Dedifferentiated amniotic fluid mesenchymal stem cell (primary cell): Measurements from ENCODE around the gene HERC2.
"Not testable (repeated sequence)": the region's sequence is repeated elsewhere in the genome, so short reads cannot be mapped to it uniquely, and the experiment has no call there.

Experiments
- DNase-seq: peaks from one replicate; pipeline ENCODE4 v3.0.0-alpha.2; 2016; ENCODE audit errors: extremely low spot score

HERC2 gene, protein sequence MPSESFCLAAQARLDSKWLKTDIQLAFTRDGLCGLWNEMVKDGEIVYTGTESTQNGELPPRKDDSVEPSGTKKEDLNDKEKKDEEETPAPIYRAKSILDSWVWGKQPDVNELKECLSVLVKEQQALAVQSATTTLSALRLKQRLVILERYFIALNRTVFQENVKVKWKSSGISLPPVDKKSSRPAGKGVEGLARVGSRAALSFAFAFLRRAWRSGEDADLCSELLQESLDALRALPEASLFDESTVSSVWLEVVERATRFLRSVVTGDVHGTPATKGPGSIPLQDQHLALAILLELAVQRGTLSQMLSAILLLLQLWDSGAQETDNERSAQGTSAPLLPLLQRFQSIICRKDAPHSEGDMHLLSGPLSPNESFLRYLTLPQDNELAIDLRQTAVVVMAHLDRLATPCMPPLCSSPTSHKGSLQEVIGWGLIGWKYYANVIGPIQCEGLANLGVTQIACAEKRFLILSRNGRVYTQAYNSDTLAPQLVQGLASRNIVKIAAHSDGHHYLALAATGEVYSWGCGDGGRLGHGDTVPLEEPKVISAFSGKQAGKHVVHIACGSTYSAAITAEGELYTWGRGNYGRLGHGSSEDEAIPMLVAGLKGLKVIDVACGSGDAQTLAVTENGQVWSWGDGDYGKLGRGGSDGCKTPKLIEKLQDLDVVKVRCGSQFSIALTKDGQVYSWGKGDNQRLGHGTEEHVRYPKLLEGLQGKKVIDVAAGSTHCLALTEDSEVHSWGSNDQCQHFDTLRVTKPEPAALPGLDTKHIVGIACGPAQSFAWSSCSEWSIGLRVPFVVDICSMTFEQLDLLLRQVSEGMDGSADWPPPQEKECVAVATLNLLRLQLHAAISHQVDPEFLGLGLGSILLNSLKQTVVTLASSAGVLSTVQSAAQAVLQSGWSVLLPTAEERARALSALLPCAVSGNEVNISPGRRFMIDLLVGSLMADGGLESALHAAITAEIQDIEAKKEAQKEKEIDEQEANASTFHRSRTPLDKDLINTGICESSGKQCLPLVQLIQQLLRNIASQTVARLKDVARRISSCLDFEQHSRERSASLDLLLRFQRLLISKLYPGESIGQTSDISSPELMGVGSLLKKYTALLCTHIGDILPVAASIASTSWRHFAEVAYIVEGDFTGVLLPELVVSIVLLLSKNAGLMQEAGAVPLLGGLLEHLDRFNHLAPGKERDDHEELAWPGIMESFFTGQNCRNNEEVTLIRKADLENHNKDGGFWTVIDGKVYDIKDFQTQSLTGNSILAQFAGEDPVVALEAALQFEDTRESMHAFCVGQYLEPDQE (N-terminal part only)

DNA sequence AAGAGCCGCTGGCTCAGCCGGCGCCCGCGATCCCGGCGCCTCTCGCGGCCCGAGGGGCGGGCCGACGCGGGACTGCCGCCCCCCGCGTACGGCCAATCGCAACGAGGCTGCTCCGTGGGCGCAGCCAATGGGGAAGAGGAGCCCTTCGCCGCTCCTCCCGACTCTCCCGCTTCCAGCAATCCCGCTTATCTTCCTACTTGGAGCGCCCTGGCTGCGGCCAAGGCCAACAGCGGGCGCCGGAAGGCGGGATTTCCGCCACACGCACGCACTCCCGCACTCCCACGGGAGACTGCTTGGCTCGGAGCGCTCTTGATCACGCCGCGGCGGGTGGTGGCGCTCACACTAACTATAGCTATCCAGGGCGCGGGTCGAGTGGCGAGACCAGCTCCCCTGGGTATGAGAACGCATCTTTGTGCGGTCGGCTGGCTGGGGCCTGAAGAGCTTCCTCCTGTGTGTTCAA lies at the start of gene HERC2:
Gene HERC2, minus strand, starts transcription at position 51 of the 460 bp plus-strand sequence. CDS start 746 bp downstream, outside the sequence.
- not testable (repeated sequence) for DNase-seq

DNA sequence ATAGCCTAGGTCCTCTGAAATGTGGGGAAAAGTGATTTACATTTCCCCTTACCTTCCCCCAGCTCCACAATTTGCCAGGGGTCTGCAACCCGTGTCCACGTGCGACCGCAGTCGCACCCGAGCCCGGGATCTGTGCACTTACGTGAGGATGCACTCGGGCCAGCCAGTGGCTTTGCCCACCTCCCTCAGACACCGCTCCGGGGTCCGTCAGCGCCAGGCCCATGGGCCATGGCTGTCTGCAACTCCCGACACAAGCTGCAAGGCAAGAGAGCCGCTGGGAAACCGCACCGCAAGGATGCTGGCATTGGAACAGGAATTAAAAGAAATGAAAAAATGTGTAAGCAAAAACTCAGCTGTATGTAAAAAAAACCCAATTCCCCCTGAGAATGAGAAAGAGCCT lies 43.5 kb upstream of the HERC2 start:
- not testable (repeated sequence) for DNase-seq

DNA sequence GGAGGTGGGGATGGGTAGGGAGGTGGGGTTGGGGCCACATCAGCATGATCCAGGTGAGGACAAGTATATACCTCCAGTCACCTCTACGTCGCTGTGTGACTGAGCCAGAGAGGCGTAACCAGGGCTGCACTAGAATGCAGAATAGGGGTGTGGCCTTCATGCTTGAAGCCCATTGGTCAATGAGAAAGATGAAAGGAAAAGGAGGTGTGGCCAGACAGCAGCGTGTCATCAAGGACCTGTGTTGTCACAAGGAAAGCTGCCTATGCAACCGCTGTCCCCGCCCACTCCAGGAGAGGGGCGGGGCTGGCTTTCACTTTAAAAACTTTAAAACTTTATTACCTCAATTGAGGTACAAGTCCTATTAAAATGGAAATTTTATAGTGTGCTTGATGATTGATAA lies 36.0 kb upstream of the HERC2 start, which contains the start of gene GOLGA6L24:
Gene GOLGA6L24, minus strand, starts transcription at position 101 of the 400 bp plus-strand sequence. Its CDS starts 61 bp downstream, at position 40.
- DNase-seq, result not testable (repeated sequence)

DNA sequence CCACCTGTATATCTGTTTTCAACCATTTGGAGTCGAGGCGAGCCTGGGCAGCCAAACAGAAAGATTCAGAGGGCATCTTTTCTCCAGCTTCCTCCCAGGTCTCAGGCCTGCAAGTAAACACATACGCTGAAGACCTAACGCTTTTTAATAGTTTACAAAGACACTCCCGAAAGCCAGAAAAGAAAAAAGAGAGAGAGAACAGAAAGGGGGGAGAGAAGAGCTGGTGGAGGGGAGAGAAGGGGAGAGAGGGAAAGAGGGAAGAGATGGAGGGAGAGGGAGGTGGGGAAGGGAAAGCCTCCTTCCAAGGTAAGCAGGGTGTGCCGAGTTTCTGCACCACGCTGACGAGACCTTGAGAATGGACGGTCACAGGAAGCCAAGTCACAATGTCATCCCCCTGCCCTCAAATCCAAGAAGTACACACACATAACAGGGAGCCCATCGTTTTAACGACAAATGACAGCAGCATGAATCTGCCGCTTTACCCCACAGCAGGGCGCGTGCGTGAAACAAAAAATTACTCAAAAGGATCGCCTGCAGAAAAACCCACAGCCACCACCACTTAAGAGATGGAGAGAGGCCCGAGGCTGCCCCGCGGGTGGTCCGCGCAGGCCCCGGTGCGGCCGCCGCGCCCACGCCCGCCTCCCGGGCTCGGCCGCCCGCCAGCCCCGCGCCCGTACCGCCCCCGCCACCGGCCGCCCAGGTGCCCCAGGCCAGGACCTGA lies 461 bp downstream of the HERC2 start:
- not testable (repeated sequence) for DNase-seq

DNA sequence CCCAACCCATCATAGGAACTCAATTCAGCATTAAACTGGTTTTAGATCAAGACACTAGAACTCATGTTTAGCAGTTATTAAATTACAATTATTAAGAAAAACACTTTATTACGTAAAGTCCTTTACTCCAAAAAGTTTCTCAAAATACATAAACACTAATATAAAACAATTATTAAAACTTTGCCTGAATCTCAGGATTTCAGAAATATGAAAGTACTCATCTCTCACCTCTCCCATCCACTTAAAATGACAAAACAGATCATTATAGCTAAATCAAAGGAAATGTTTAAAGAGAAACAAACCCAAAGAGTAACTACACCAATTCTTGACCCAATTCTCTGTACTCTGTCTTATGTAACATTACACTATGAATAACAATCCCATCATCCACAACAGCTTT lies 2.3 kb downstream of the HERC2 start:
- not testable (repeated sequence) for DNase-seq

DNA sequence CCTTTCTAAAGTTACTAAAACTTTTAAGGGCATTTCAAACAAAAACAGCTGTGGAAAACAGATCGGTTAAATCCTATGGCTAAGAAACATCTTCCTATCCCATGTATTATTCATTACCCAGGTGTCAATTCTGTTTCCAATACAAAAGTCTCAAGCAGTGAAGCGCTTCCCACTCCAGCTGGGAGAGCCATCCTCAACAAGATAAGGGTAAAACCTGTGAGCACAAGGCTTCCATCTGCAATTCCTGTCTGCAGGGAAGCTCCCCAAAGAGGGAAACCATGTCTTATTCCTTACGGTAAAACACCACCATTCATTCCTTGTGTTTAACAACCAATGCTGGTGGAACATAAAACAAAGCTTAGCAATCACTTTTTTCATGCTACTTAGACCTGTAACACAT lies 3.2 kb downstream of the HERC2 start:
- DNase-seq, result not testable (repeated sequence)

DNA sequence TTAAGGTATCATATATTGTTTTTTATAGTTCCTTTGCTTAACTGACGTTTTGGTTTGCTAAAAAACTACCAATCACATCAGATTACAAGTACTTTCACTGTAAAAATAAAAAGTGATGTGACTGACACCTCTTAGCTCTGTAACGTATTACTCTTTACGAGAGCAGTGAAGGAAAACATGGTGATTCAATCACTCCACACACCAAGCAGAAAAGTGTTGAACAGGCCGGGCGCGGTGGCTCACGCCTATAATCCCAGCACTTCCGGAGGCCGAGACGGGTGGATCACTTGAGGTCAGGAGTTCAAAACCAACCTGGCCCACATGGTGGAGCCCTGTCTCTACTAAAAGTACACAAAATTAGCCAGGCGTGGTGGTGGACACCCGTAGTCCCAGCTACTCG lies 3.9 kb downstream of the HERC2 start:
- not testable (repeated sequence) for DNase-seq

DNA sequence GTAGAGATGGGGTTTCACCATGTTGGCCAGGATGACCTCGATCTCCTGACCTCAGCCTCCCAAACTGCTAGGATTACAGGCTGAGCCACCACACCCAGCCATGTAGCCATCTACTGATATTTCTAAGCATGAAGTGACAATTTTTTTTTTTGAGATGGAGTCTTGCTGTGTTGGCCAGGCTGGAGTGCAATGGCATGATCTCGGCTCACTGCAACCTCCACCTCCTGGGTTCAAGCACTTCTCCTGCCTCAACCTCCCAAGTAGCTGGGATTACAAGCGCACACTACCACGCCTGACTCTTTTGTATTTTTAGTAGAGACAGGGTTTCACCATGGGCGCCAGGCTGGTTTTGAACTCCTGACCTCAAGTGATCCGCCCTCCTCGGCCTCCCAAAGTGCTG lies 5.0 kb downstream of the HERC2 start:
- DNase-seq, result not testable (repeated sequence)

DNA sequence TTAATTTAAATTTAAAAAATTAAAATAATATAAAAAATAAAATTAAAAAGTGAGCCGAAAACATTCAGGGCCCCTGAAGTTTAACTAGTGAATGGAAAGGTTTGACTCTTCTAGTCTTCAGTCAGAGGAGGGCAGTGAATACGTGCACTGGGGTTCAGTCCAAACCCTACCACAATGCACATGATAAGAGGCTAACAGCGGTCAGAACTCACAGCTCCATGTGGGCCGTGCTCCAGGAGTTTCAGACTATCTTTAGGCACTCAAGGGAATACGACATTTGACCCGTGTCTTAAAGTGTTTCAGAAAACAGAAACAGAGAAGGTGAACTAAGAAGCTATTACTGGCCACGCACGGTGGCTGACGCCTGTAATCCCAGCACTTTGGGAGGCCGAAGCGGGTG lies 11.5 kb downstream of the HERC2 start:
- not testable (repeated sequence) for DNase-seq

DNA sequence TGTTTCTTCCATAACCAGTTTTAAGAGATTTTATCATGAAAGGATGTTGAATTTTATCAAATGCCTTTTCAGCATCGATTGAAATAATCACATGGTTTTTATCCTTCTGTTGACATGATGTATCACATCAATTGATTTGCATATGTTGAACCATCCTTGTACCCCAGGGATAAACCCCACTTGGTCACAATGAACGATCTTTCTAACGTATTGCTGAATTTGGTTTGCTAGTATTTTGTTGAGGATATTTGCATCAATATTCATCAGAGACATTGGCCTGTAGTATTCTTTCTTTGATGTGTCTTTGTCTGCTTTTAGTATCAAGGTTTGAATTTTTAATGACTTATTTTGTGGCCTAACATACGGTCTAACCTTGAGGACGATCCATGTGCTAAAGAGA lies 13.3 kb downstream of the HERC2 start:
- not testable (repeated sequence) for DNase-seq

DNA sequence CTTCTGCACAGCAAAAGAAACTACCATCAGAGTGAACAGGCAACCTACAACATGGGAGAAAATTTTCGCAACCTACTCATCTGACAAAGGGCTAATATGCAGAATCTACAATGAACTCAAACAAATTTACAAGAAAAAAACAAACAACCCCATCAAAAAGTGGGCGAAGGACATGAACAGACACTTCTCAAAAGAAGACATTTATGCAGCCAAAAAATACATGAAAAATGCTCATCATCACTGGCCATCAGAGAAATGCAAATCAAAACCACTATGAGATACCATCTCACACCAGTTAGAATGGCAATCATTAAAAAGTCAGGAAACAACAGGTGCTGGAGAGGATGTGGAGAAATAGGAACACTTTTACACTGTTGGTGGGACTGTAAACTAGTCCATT lies 16.3 kb downstream of the HERC2 start:
- DNase-seq, result not testable (repeated sequence)

DNA sequence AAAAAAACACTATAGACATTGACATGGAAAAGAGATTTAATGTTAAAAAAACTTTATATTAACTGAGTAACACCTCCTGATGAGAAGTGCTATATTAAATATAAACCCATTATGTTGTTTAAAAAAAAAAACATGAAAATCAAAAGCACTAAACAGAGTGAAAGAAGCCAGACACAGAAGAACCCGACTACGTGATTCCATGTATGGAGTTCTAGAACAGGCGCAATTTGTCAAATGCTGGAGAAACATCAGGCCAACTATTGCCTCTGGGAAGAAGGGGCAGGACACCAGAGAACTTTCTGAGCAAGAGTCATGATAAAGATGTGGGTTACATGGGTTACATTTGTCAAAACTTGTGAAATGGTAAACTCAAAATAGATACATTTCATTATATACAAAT lies 24.5 kb downstream of the HERC2 start:
- not testable (repeated sequence) for DNase-seq

DNA sequence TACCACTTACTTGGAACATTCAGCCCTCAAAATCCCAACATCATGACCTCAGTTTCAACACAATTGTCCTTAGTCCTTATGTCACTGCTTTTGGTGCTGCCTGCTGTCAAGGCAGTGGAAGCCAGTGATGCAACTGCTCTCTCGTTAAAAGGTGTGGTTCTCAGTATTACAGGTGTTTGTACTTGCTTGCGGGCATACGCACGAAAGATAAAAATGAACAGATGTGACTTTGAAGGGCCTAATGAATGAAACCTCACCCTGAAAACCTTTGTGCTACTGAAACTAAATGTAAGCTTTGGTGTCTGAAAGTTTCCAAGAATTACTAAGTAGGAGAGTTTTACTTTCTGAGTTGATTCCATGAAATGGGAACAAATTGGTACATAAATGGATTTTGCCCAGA lies 25.2 kb downstream of the HERC2 start:
- not testable (repeated sequence) for DNase-seq

DNA sequence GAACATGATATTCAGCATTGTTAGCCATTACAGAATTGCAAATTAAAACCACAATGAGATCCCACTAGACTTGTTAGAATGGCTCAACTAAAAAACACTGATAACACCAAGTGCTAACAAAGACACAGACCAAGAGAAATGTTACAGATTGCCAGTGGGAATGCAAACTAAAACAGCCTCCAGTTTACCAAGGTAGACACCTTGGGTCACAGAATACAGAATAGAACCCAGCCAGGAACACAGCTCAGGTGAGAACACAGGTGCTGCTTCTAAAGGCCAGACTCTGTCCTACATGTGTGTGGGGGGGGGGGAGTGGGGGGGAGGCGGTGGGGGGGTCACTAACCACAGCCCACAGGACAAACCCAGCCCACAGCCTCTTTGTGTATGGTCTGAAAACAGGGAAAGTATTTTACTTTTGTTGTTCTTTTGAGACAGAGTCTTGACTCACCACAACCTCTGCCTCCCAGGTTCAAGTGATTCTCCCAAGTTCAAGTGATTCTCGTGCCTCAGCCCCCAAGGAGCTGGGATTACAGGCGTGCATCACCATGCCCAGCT lies 26.9 kb downstream of the HERC2 start:
- DNase-seq, result not testable (repeated sequence)

DNA sequence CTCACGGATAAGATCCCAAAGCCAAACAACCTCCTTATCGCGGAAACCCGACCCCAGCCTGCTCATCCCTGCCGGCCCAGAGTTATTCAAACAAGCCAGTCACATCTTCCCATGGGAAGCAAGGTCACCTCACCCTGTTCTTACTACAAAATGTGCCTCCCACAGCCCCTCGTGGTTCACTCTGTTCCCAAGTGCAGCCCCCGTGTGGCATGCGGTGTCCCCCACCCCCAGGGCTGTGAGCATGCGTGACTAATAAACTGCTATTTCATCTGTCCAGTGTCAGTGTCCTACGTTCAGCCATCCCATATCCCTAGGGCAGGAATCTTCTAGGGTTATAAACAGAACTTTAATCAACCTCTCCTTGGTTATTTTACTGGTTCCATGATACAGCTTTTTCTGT lies 27.4 kb downstream of the HERC2 start:
- DNase-seq, result not testable (repeated sequence)

DNA sequence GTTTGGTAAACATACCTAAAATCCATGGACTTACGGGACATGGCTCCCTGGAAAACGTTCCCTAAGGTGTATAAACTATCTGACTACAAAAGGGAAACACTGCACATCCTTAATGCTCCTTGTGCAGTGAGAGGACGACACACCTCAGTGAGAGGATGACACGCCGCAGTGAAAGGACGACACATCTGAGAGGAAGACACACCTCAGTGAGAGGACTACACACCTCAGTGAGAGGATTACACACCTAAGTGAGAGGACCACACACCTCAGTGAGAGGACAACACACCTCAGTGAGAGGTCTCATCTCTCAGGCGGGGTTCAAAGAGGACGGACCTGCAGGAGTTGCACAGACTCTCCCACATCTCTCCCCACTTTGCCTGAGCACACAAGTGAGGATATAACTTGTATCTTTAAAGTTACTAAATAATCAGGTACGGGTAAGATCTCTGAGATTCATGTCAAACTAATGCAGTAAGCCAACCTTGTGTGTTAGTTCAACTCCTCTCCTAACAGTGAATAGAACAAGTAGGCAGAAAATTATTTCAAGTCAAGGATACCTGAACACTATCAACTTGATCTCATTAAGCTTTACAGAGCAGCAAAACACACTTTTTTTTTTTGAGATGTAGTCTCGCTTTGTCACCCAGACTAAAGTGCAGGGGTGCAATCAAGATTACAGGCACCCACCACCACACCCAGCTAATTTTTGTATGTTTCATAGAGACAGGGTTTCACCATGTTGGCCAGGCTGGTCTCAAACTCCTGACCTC lies 32.1 kb downstream of the HERC2 start:
- DNase-seq, result no peak

DNA sequence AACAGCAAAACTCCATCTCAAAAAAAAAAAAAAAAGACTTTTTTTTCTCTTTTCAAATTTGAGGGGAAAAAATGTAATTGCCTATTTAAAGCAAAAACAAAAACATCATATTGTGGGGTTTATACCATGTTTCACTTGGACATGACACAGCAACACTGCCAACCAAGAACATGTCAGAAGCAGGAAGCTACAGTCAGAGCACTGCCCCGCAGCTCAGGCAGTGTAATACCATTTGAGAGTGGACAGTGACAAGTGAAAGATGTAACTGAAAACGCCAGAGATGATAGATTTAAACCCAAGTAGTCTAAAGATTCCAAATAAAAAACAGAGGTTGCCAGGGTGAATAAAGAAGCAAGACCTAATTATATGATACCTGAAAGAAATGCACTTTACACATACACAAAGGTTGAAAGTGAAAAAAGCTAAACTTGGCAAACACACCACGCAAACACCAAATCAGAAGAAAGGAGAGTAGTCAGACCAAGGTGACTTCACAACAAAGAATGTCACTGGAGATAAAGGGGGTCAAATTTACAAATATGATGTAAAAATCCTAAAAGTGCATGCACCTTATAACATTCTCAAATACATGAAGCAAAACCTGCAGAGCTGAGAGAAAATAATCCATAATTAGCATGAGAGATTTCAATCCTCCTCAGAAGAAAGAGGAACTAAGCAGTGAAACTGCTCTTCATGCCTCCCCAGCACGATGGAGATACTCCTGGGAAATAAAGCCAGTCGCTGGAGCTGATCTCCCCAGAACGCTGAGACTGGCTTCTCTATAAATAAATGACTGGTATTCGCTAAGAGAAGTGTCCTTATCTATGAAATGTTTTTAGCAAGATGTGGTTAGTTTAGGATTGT lies 32.9 kb downstream of the HERC2 start:
- not testable (repeated sequence) for DNase-seq

DNA sequence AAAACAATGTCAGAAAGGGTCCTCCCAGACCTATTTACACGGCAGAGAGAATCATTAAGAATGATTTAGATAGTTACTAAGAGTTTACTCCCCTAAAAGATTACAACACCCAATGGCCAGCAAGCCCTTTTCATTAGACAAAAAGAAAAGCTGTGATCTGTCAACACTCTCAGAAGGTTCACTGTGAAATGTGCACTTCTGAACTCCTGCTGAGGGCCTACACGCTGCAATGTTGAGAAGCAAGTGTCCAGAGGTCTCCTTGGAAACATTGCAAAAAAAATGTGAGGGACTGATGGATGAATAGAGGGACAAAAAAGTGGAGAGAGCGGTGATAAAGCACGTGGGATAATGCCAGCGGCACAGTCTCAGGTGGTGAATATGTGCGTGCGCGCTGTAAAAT lies 35.3 kb downstream of the HERC2 start:
- not testable (repeated sequence) for DNase-seq

DNA sequence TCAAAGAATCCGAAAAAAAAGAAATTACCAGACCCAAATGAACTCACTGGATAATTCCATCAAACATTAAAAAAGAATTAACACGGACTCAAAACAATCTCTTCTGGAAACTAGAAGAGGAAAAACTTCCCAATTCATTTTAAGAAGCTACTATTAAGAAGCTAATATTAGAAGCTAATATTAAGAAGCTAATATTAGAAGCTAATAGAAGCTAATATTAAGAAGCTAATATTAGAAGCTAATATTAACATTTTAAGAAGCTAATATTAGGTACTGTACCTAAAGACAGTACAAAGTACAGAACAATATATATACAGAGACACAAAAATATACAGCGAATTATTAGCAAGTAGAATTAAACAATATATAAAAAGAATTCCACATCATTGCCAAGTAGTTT lies 35.9 kb downstream of the HERC2 start:
- DNase-seq, result no peak
